ENCODE measurements around the gene FBRSL1. TPM values are rescaled to one million over a fixed set of nuclear protein-coding genes. Genes with fewer than 3 reads are reported as not detected.
A peak's percentile ranks its signal among the peaks of the same experiment; 100 is the strongest.
"Not testable (repeated sequence)": the region's sequence is repeated elsewhere in the genome, so short reads cannot be mapped to it uniquely, and the experiment has no call there.

FBRSL1 gene
- 10 to 100 TPM; 34.2 to 42.5 (median 37.4) TPM for polyA plus RNA-seq (ENCODE audit: insufficient read length in 3 of 3)

DNA sequence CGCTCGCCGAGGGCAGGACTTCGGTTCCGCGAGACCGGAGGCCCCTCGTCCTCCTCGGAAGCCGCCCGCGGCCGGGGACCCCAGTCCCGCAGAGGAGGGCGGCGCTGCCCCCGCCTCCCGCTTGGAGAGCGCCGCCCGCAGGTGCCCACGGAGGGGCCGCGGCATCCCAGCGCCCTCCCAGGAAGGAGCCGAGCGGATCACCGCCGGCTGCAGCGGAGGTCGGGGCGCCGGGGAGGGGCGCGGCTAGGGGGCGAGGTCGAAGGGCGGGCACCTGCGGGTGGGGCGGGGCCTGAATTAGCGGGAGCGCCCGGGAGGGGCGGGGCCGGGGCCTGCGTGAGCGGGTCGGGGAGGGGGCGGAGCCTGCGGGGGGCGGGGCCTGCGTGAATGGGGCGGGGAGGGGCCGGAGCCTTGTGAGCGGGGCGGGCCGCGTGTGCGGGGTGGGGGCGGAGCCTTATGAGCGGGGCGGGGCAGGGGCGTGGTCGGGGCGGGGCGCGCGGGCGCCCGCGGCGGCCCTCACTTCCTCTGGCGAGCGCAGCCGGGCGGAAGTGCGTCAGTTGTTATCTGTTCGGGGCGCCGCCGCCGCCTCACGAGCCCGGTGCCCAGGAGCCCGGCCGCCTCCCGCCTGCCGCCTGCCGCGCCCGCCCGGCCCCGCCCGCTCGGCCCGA lies at the start of gene FBRSL1:
TSS of gene FBRSL1 (plus strand) at position 550 of the 665 bp plus-strand sequence.
- DNase-seq (ENCODE audit: low read depth in 3 of 3, low spot score in 2 of 3) = peak in 2 of 3 donors; percentile 58 to 65

DNA sequence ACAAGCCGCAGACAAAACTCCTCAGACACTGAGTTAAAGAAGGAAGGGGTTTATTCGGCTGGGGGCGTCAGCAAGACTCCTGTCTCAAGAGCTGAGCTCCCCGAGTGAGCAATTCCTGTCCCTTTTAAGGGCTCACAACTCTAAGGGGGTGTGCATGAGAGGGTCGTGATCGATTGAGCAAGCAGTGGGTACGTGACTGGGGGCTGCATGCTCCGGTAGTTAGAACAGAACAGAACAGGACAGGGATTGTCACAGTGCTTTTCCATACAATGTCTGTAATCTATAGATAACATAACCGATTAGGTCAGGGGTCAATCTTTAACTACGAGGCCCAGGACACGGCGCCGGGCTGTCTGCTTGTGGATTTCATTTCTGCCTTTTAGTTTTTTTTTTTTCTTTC lies 49.5 kb upstream of the FBRSL1 start:
- not testable (repeated sequence) for DNase-seq (ENCODE audit: low read depth in 3 of 3, low spot score in 2 of 3)

DNA sequence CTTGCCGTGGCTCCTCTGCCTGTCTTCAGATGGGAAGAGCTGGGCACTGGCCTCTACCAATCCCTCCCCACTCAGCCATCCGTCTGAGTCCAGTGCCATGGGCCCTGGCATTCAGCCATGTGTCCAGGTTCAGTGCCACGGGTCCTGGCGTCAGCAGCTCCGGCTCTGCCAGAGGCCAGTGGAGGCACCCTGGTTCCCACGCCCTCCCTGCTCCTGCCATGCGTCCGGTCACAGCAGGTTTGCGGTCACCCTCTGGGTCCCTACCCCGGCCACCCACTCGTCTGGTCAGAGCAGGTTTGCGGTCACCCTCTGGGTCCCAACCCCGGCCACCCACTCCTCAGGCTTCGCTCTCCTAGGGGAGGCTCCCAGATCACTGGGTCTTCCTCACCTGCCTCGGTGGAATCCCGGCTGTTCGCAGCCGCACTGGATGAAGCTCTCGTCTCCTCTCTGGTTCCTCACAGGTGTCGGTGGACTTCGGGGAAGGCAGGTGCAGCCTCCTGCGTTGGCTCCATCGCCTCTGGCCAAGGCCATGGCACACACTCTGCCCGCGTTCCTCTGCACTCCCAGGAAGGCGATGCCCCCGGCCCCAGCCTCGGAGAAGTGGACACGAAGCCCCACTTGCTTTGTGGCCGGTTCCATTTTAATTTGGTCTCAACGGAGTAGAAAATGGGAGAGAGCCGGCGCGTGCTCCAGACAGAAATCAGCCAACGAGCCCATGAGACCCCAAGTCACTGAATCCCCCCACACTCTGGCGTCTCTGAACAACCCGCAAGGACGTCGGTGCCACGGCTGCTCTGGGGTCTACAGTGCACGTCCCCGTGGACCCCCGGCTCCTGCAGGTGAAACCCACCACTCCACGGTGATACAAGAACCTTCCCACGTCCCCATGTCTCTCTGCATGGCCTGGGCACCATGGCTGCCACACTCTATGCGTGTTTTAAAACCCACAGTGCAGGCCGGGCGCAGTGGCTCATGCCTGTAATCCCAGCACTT lies 47.8 kb upstream of the FBRSL1 start:
- DNase-seq (ENCODE audit: low read depth in 3 of 3, low spot score in 2 of 3) = no peak

DNA sequence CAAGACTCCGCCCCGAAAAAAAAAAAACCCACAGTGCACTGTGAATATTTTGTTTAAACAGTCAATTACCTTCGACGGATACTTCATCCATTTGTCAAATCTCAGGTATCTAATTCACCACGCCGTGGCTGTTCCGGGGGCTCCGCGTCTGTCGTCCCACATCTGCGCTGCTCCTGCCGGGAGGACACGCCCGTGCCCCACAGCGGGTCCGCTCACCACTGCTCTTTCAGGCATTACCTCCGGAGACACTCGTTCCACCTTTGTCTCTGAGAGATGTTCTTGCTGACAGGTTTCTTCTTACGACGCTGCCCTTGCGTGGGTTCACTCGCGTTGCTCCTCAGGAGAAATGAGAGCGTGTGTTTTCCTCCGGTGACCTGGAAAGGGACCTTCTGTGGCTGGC lies 46.9 kb upstream of the FBRSL1 start:
- no peak for DNase-seq (ENCODE audit: low read depth in 3 of 3, low spot score in 2 of 3)

DNA sequence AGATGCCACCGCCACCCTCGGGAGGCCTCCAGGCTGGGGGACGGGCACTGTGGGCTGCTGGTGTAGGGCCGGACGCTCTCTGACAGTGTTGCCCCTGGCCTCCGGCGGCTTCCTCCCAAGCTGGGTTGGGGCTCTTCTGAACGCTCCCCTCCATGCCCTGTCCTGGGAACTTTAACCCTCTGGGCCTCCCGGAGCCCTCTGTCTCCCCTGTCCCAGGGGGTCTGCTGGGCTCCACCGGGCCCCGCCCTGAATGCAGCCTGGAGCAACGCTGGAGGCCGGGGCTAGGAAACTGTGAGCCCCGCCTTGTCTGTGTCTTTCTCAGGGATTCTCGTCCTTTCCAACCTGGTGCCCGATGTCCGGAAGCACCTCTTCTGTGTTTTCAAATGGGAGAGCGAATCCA lies 45.7 kb upstream of the FBRSL1 start:
- DNase-seq (ENCODE audit: low read depth in 3 of 3, low spot score in 2 of 3) = no peak

DNA sequence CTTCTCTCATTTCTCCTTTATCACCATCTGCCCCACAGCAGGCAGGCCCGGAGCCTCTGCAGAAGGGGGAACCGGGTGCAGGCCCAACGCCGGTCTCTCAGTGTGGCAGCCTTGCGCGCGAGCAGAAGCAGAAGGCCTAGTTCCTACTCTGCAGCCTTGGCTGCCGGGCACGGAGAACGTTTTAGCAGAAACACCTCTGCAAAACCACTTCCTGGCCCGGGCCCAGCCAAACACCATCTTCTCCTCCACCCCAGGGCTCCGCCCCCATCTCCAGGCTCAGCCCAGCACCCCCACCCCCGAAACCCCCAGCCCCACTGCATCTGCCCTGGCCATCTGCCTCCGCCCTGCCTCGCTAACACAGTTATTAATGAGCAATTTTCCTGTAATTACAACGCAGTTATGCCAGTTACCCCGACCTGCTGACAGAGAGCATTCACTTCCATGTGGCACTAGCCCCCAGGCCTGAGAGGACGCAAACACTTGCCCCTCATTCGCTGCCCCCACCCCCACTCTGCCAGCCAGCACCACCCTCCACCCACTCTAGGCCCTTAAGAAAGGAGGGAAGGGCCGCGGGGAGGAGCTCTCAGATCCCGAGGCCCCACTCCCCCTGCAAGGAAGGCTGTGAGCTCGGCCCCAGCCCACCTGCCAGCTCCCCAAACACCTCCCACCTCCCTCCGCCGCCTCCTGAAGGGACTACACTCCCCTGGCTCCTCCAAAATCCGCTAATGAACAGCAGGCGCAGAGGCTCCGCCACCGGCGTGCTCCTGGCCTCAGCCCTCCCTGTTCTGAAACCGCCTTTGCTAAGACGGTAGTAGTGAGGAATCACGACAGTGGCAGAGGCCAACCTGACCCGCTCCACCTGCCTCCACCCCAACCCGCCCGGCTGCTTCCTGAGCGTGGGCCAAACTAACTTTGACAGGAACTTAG lies 44.7 kb upstream of the FBRSL1 start:
- no peak for DNase-seq (ENCODE audit: low read depth in 3 of 3, low spot score in 2 of 3)

DNA sequence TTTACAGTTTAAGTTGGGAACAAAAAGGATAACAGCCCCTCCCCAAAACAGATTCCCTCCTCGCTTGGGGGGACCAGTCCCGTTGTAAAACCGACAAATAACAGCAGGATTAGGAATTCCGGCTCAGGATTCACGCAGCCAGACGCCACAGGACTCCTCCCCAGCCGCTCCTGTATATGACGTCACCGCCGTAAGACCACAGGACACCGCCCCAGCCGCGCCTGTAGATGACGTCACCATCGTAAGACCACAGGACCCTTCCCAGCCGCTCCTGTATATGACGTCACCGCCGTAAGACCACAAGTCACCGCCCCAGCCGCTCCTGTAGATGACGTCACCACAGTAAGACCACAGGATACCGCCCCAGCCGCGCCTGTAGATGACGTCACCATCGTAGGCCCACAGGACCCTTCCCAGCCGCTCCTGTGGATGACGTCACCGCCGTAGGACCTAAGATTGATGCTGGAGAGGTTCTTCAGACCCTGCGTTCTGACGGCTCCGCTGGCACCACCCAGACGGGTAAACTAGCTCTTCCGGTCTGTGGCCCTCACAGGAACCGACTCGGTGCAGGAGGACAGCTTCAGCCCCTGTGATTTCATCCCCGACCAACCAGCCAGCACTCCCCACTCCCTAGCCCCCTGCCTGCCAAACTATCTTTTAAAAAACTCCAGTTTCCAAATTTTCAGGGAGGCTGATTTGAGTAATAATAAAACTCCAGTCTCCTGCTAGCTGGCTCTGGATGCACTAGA lies 43.9 kb upstream of the FBRSL1 start:
- no peak for DNase-seq (ENCODE audit: low read depth in 3 of 3, low spot score in 2 of 3)

DNA sequence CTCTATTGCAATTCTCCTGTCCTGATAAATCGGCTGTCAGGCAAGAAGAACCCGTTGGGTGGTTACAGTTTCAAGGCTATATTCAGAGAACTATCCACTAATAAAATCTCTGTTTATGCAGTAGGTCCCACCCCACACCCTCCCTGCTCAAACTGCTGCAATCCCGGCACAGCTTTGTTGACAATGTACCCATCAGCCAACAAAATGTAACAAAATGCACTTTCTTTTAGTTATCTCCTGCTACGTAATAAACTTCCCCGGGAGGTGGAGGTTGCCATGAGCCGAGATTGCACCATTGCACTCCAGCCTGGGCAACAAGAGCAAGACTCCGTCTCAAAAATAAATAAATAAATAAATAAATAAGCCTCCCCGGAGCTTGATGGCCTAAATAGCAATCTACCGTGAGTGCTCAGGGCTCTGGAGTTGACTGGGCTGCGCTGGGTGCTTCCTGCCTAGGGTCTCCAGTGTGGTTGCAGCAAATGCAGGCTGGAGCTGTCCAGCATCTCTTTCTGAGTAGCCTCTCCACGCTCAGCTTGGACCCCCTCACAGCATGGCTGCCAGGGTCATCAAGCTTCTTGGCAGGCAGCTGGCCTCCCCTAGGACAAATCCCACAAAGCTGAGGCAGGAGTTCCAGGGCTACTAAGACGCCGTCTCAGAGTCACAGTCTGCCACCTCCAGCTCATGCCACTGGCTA lies 43.2 kb upstream of the FBRSL1 start:
- no peak for DNase-seq (ENCODE audit: low read depth in 3 of 3, low spot score in 2 of 3)

DNA sequence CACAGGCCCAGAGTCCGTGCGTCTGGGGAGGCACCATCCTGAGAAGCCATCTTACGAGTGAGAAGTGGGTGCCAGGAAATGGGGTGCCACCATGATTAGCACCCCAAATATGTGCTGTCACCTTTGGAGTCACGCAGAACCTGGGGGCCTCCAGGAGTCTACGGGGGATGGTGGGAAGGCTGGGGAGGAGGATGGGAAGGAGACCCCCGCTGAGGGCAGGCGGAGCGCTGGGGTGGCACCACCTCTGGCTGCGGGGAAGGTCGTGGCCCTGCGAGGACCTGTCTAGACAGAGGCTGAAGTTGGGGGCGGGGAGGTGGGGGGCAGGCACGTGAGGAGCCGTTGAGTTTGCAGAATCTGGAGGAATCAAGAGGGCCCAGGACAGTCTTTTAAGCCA lies 42.6 kb upstream of the FBRSL1 start:
- no peak for DNase-seq (ENCODE audit: low read depth in 3 of 3, low spot score in 2 of 3)

DNA sequence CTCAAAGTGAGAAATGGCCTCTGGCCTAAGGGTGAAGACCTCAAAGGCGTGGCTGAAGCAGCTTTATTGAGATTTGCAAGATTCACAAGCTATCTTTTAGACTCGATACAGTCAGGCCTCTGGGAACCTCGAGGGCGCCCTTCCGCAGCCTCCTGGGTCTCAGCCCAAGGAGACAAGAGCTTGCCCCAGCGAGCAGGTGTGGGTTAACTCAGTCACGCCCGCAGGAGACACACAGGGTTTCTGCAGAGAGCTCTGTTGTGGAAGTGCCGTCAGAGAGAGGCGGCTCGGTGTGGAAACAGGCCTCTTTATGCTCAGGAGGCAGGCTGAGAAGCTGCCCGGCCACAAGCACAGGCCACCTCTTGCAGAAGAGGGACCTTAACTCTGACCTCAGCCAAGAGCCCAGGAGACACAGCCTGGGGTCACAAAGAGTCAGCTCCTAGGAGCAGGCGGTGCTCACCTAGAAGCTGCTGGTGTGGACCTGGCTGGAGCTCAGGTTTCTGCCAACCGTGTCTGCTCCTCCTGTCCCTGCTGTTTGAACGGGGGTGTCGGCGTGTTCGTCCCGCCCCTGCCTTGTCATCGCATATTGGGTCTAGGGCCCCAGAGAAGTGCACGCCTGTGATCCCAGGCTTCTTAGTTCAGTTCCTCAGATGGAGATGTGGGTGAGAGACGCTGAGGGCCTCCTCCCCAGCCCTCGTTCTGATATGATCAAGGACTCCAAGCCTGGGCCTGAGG lies 42.1 kb upstream of the FBRSL1 start:
- no peak for DNase-seq (ENCODE audit: low read depth in 3 of 3, low spot score in 2 of 3)

DNA sequence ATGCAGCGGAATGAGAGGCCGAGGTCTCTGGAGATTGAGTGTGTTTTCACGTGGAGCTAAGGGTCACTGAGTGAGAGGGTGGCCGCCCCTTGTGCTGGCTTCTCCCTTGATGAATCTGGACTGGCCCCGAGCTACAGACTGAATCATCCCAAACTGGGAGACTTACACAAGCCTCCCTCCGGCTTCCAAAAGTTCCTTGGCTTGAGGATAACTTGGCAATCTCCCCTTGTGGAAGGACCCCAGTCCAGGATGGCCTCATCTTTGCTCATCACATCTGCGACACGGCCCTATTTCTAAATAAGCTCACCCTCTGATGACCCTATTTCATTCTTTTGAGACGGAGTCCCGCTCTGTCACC lies 41.5 kb upstream of the FBRSL1 start:
- no peak for DNase-seq (ENCODE audit: low read depth in 3 of 3, low spot score in 2 of 3)

DNA sequence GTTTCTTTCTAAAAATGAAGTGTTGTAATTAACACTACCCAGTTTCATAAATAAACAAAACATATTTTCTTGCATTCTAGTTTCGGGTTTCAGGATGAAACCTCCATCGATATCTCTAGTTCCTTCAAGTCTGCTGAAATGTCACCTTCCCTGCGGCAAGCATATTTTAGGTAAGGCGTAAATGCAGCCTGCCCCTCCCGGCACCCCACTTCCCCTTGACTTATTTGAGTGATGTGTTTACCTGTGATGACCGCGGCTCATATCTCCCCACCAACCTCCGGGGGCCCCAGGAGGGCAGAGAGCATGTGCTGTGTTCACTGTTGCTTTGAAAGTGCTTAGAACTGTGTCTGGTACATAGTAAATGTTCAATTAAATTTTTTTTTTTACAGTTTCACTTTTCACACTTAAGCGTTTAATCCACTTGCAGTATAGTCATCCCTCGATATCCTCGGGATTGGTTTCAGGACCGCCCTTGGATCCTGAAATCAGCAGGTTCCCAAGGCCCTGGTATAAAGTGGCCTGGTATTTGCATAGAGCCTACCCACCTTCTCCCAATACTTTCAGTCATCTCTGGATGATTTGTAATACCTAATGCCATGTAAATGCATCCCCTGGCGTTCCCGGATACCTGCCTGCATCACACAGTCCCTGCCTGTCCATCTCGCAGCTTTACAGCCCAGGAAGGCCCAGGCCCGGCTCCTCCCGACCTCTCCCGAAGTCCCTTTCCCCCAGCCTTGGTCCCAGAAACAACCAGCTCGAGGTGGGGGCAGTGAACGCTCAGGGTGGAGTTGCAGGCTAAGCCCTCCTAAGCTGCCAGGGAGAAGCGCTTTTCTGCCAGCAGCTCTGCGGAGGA lies 40.2 kb upstream of the FBRSL1 start:
- no peak for DNase-seq (ENCODE audit: low read depth in 3 of 3, low spot score in 2 of 3)

DNA sequence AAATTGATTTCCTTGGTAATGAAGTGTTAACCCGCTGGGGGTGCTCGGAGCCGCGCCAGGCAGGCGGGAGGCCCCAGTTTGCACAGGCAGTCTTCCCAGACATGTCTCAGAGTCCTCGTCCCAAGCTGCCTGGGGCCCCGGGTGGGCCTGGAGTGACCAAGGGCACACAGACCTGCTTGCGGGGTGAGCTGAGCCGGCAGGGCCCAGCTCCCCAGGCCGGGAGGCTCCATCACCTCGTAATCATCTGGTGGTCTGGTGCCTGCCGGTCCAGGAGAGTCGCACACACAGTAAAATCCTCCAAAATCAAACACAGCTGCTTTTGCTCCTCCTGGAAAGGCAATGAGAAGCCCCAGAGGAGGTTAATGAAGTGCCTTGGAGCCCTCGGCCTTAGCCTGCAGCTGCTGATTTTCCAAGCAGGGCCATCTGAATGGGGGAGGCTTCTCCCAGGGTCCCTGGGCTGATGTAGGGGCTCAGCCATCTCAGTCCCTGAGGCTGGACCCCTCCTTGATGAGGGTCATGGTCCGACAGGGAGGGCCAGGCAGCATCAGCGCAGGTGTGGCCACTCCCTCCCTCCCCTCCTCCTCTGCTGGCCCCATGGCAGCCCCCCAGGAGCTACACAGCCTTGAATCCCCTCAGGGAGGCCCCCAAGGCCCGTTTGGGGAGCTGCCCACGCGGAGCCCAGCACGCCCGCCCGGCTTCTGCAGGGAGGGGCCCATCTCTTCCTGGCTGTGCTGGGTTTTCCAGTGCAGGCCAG lies 39.4 kb upstream of the FBRSL1 start:
- no peak for DNase-seq (ENCODE audit: low read depth in 3 of 3, low spot score in 2 of 3)

DNA sequence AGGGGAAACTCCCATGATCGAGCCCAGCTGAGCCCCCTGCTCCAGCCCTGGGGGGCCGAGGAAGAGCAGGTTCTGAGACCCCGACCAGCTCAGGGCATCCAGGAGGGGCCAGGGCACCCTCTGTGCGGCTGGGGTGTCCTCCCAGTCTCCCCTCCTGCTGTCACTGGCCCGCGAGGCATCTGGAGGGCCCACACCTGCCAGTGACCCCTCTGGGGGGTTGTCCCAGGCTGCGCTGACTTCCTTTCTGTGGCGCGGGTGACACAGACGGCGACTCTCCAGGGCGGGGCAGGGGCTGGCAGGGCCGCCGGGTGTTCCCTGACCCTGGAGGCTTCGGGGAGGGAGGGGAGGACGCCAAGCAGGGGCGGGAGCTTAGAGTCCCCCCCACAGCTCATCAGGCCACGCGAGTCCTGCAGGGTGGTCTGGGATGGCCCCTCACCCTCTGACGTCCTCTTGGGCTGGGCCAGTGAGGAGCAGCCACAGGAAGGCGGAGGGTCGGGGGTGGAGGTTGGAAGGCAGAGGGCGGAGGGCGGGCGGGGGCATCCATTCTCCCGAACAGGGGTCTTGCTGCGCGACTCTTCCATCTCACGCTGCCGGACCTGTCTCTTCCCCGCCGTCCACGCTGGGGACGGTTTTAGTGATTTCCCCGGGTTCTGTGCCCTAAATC lies 38.6 kb upstream of the FBRSL1 start:
- no peak for DNase-seq (ENCODE audit: low read depth in 3 of 3, low spot score in 2 of 3)

DNA sequence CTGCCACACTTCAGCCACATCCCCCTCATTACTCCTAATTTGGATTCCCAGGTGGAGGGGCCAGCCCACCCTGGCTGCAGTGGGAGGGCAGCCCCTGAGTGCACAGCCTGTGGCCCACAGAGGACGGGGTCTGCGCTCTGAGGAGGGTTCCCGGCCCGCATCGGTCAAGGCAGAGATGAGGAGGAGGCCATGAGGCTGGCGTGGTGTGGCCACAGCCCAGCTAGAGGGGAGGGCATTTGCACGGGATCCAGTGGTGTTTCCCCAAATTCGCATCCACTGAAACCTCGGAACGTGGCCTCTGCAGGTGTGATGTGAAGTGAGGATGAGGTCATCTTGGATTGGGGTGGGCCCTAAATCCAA lies 38.1 kb upstream of the FBRSL1 start:
- DNase-seq (ENCODE audit: low read depth in 3 of 3, low spot score in 2 of 3) = no peak

DNA sequence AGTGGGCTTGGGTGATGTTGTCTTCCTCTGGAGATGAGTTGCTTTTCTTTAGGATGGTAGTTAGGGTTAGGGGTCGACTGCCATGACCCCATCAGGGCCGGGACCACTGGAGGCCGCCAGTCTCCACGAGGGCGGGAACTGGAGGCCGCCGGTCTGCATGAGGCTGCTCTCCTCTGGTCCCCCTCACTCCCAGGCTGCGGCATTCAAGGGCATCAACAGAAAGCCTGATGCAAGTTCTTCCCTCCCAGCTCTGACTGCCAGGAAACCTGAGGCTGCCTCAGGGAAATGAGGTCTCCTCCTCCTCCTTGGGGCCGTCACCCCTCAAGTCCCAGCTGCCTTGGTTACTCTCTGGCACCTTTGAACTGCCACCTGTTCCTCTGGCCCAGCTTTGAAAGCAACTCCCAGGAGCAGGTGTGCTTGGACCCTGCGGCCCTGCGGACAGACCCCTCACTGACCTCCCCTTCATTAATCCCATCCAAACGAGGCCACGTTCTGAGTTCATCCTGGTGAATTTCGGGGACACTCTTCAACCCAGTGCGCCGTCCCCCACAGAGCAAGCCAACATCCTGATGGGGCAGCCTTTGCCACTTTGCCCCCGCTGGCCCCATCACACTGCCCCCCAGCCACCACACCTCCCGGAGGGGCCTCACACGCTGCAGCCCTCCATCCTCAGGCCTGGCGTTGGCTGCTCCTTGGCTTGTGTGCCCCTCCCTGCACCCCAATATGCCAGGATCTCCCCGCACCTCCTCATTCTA lies 37.2 kb upstream of the FBRSL1 start:
- DNase-seq (ENCODE audit: low read depth in 3 of 3, low spot score in 2 of 3) = no peak

Data from right renal cortex interstitium (tissue), 3 donors.